GM12801 (cell line): ENCODE results near the gene MRGPRG.

ENCODE experiments used
- CTCF ChIP-seq: IDR thresholded peaks from one replicate; pipeline ENCODE4 v1.5.1; 2011; ENCODE audit warnings: control low read depth; ENCODE audit not compliant: insufficient read length; ENCODE audit errors: extremely low read depth

MRGPRG gene

GRCh38 chr11:3215346-3216026 lies 3.1 kb downstream of the MRGPRG start:
- TF ChIP-seq CTCF, result no peak

GRCh38 chr11:3214420-3214699 lies 4.3 kb downstream of the MRGPRG start:
- no peak for TF ChIP-seq CTCF

GRCh38 chr11:3213659-3214419 lies 4.8 kb downstream of the MRGPRG start:
- TF ChIP-seq CTCF, result no peak

GRCh38 chr11:3208272-3208671 lies 10.3 kb downstream of the MRGPRG start:
- no peak for TF ChIP-seq CTCF

- no peak for TF ChIP-seq CTCF
These were observed 11.0 kb downstream of the MRGPRG start for GRCh38 chr11:3207526-3208189.

- TF ChIP-seq CTCF, result no peak
These were observed 11.8 kb downstream of the MRGPRG start for GRCh38 chr11:3206922-3207204.

GRCh38 chr11:3206156-3206921 lies 12.3 kb downstream of the MRGPRG start:
- TF ChIP-seq CTCF, result no peak
